NCI-H2029 (cell line): ENCODE data around the gene GSK3A.

Experiments used
- DNase-seq: peaks from one replicate; lab custom pipeline; 2025; lab: John Stamatoyannopoulos, UW

Gene GSK3A

GRCh38 chr19:42248270-42249148, 6.1 kb upstream of the GSK3A start:
- DNase-seq, result no peak

GRCh38 chr19:42247640-42248199, 5.3 kb upstream of the GSK3A start:
- no peak for DNase-seq

GRCh38 chr19:42246922-42247639, 4.7 kb upstream of the GSK3A start:
- DNase-seq, result no peak

- no peak for DNase-seq
Observed at GRCh38 chr19:42246143-42246921, 3.9 kb upstream of the GSK3A start.

- DNase-seq, result no peak
Observed at GRCh38 chr19:42245231-42245630, 2.8 kb upstream of the GSK3A start.

- DNase-seq, result peak; percentile 86
Observed at GRCh38 chr19:42244347-42245220, 2.2 kb upstream of the GSK3A start.

GRCh38 chr19:42242069-42242511, 312 bp downstream of the GSK3A start:
- no peak for DNase-seq

- DNase-seq, result no peak
Observed at GRCh38 chr19:42241279-42241678, 1.1 kb downstream of the GSK3A start.

GRCh38 chr19:42239544-42240220, 2.7 kb downstream of the GSK3A start:
- DNase-seq, result no peak

- DNase-seq, result no peak
Observed at GRCh38 chr19:42235181-42235580, 7.2 kb downstream of the GSK3A start.

- no peak for DNase-seq
Observed at GRCh38 chr19:42234364-42234763, 8.0 kb downstream of the GSK3A start.

GRCh38 chr19:42233678-42234292, 8.6 kb downstream of the GSK3A start:
- DNase-seq, result no peak

GRCh38 chr19:42233106-42233505, 9.3 kb downstream of the GSK3A start:
- no peak for DNase-seq

- no peak for DNase-seq
Observed at GRCh38 chr19:42232435-42232834, 10.0 kb downstream of the GSK3A start.

GRCh38 chr19:42230571-42230970, 11.8 kb downstream of the GSK3A start:
- DNase-seq, result no peak

- DNase-seq, result no peak
Observed at GRCh38 chr19:42229855-42230351, 12.5 kb downstream of the GSK3A start.

GRCh38 chr19:42229301-42229854, 13.0 kb downstream of the GSK3A start:
- DNase-seq, result no peak

GRCh38 chr19:42228641-42229040, 13.8 kb downstream of the GSK3A start:
- no peak for DNase-seq

- DNase-seq, result no peak
Observed at GRCh38 chr19:42226886-42227285, 15.5 kb downstream of the GSK3A start.
